B cell (primary cell): Measurements from ENCODE around the gene GYPC.

Experiments used
- EZH2 ChIP-seq: IDR thresholded peaks from 2 replicates; pipeline ENCODE4 v1.6.1; 2012; ENCODE audit warnings: borderline replicate concordance, low read depth, mild to moderate bottlenecking, moderate library complexity, low read length; ENCODE audit not compliant: insufficient read depth, poor library complexity, severe bottlenecking
- TF ChIP-seq, protein P1 (sequence below): fragments of 200-600 bp; IDR thresholded peaks from one replicate; pipeline ENCODE4 v1.8.0; 2022; ENCODE audit warnings: antibody characterized with exemption, mild to moderate bottlenecking

DNA sequence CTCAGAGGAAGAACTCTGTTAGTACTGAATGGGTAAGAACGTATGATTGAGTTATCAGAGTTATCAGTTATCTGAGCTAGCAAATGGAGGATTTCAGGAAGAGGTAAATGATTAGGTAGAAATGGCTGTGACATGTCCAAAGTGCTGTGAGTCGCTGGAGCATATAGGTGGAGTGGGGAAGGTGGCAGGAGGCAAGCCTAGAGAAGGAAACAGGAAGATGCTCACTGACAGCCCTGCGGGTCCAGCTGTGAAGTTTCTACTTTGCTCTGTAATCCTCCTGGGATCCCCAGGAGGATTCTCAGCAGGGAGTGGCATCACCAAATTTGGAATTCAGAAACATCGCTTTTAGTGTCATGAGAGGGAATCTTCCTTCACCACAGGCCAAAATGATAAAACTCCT is 52.0 kb downstream of the GYPC start:
- TF ChIP-seq EZH2, result no peak
- TF ChIP-seq, protein P1, sequence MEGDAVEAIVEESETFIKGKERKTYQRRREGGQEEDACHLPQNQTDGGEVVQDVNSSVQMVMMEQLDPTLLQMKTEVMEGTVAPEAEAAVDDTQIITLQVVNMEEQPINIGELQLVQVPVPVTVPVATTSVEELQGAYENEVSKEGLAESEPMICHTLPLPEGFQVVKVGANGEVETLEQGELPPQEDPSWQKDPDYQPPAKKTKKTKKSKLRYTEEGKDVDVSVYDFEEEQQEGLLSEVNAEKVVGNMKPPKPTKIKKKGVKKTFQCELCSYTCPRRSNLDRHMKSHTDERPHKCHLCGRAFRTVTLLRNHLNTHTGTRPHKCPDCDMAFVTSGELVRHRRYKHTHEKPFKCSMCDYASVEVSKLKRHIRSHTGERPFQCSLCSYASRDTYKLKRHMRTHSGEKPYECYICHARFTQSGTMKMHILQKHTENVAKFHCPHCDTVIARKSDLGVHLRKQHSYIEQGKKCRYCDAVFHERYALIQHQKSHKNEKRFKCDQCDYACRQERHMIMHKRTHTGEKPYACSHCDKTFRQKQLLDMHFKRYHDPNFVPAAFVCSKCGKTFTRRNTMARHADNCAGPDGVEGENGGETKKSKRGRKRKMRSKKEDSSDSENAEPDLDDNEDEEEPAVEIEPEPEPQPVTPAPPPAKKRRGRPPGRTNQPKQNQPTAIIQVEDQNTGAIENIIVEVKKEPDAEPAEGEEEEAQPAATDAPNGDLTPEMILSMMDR, result no peak
